HG03159 (cell line): ENCODE results near the gene RGPD8.

ENCODE experiments used
- ATAC-seq: cut with Tn5 transposase; IDR thresholded peaks from one replicate; pipeline ENCODE4 v1.9.1; 2021; ENCODE audit warnings: mild to moderate bottlenecking, moderate library complexity; ENCODE audit not compliant: unreplicated experiment

Gene RGPD8

GRCh38 chr2:112335600-112335999 lies 97.8 kb downstream of the RGPD8 start:
- no peak for ATAC-seq

DNA sequence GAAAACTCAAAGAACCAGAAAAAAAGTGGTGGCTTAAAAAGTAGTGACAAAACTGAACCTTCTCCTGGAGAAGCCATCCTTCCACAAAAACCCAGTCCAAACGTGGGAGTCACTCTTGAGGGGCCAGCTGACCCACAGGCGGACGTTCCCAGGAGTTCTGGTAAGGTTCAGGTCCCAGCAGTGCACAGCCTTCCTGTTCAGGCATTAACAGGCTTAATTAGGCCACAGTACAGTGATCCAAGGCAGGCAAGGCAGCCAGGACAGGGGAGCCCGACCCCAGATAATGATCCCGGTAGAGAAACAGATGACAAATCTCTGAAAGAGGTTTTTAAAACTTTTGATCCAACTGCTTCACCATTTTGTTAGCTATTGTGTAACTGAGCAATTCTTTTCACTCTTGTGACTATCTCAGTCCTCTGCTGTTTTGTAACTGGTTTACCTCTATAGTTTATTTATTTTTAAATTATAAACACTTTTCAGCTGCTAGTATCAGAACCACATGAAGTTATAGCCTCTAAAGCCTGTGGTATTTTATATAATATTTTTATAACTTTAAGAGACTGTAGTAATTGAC lies 101.2 kb downstream of the RGPD8 start:
- no peak for ATAC-seq

DNA sequence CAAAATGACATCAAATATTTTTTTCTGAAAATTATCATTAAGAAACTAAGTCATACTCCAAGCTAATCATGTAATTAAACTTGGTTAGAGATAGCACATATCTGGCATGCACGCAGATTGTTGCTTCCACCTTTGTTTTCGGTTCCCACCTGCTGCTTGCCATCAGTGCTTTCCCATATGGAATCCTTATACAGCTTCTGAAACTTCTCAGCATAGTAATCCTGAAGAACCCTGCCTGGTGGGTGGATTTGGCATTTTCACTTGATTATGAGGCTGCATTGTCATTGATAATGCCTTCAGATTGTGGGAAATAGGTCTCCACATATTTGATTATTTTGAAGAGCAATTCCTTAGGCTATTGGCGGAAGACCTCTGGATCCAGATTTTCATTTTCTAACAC lies 110.5 kb downstream of the RGPD8 start:
- no peak for ATAC-seq

GRCh38 chr2:112321375-112322320 lies 111.8 kb downstream of the RGPD8 start:
- ATAC-seq: no peak
